Thoracic aorta (tissue), 2 donors: ENCODE measurements around the gene SNX5. TPM values are rescaled to one million over a fixed set of nuclear protein-coding genes. Genes with fewer than 3 reads are reported as not detected.

Experiments
- ATAC-seq: fragments of 150-250 bp; one replicate; pipeline ENCODE4 v1.8.0; 2017; ENCODE audit warnings: low read depth; ENCODE audit not compliant: insufficient number of reproducible peaks, low FRiP score
- DNase-seq: peaks from one replicate; pipeline ENCODE4 v3.0.0-alpha.2; 2020; ENCODE audit warnings: low spot score
- H3K27ac ChIP-seq, 2 donors: fragments of 200-600 bp; sonication (generic); 1 replicate in 1 of 2; 2 replicates in 1 of 2; pipeline ENCODE4 v1.5.1; 2016; ENCODE audit warnings: mild to moderate bottlenecking in 2 of 2, moderate library complexity in 2 of 2
- H3K27me3 ChIP-seq: fragments of 200-600 bp; sonication (generic); replicated peaks from 2 replicates; pipeline ENCODE4 v1.6.0; 2016; ENCODE audit warnings: mild to moderate bottlenecking; ENCODE audit not compliant: insufficient read depth
- H3K36me3 ChIP-seq: fragments of 200-600 bp; sonication (generic); one replicate; pipeline ENCODE4 v1.5.1; 2016
- H3K4me1 ChIP-seq, 2 donors: fragments of 200-600 bp; sonication (generic); 1 replicate in 1 of 2; 2 replicates in 1 of 2; pipeline versions ENCODE4 v1.5.1 to v1.6.0; 2016; ENCODE audit warnings: low read depth in 2 of 2, mild to moderate bottlenecking in 1 of 2; ENCODE audit not compliant: control insufficient read depth in 1 of 2
- H3K4me3 ChIP-seq: fragments of 200-600 bp; sonication (generic); 2 replicates; pipeline ENCODE4 v1.5.1; 2016; ENCODE audit warnings: mild to moderate bottlenecking
- H3K9me3 ChIP-seq: fragments of 200-600 bp; sonication (generic); 2 replicates; pipeline ENCODE4 v1.5.1; 2016
- total RNA-seq, 2 donors: library from RNA; depleted of rRNA; stranded (reverse); fragments of >200 nt; gene quantifications; one replicate each; pipeline versions ENCODE4 v1.1.0 to v1.2.3, GENCODE V29; 2016
- TF ChIP-seq, protein P1 (sequence below): fragments of 200-600 bp; sonication (generic); IDR thresholded peaks from one replicate; pipeline ENCODE4 v1.5.1; 2019; ENCODE audit warnings: antibody characterized with exemption

The SNX5 gene
- total RNA-seq, 2 donors from 2014 or later: 63.0 to 112 TPM

GRCh38 chr20:17948442-17948841, 20.2 kb downstream of the SNX5 start:
- no peak for DNase-seq
- no peak overlapping the region for H3K27ac ChIP-seq
- H3K27me3 ChIP-seq: no peaks in the 10 kb centered on the region
- ATAC-seq: no peak
- TF ChIP-seq, protein P1, sequence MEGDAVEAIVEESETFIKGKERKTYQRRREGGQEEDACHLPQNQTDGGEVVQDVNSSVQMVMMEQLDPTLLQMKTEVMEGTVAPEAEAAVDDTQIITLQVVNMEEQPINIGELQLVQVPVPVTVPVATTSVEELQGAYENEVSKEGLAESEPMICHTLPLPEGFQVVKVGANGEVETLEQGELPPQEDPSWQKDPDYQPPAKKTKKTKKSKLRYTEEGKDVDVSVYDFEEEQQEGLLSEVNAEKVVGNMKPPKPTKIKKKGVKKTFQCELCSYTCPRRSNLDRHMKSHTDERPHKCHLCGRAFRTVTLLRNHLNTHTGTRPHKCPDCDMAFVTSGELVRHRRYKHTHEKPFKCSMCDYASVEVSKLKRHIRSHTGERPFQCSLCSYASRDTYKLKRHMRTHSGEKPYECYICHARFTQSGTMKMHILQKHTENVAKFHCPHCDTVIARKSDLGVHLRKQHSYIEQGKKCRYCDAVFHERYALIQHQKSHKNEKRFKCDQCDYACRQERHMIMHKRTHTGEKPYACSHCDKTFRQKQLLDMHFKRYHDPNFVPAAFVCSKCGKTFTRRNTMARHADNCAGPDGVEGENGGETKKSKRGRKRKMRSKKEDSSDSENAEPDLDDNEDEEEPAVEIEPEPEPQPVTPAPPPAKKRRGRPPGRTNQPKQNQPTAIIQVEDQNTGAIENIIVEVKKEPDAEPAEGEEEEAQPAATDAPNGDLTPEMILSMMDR: no peak
- H3K9me3 ChIP-seq: no peaks in the 10 kb centered on the region
- H3K36me3 ChIP-seq: peaks cover 68% of the 10 kb centered on the region
- no peak overlapping the region for H3K4me3 ChIP-seq
- H3K4me1 ChIP-seq: no peaks in the 10 kb centered on the region

GRCh38 chr20:17947474-17947815, 21.1 kb downstream of the SNX5 start:
- TF ChIP-seq, protein P1: no peak
- Histone ChIP-seq H3K9me3 (no peaks in the 10 kb centered on the region), H3K27ac (no peak overlapping the region), H3K4me1 (no peaks in the 10 kb centered on the region), H3K27me3 (no peaks in the 10 kb centered on the region), H3K36me3 (peaks cover 70% of the 10 kb centered on the region), H3K4me3 (no peak overlapping the region)
- ATAC-seq (no peak), DNase-seq (no peak)

GRCh38 chr20:17946572-17947473, 21.8 kb downstream of the SNX5 start:
- Histone ChIP-seq H3K36me3 (peaks cover 71% of the 10 kb centered on the region), H3K4me3 (no peak overlapping the region), H3K27me3 (no peaks in the 10 kb centered on the region), H3K27ac (no peak overlapping the region), H3K4me1 (no peaks in the 10 kb centered on the region), H3K9me3 (no peaks in the 10 kb centered on the region)
- TF ChIP-seq, protein P1: no peak
- DNase-seq: no peak
- ATAC-seq: no peak

DNA sequence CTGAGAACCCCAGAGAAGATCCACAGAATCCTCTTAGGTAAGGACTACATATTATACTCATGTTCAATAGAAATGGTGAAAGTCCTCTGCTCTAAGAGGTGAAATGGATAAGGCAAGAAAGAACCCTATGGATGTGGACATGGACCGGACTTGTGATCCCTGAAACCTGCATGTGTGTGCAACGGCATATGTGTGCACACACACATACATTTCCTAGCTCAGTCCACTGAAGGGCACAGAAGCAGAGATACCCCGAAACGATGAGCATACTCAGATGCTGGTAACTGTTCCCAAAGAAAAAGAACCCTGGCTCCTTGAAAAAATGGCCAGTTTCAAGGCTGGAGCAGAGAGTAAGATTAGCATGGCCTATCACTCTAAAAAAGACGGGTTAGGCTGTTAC, 22.6 kb downstream of the SNX5 start:
- Histone ChIP-seq H3K27ac (no peak overlapping the region), H3K4me3 (no peak overlapping the region), H3K4me1 (no peaks in the 10 kb centered on the region), H3K27me3 (no peaks in the 10 kb centered on the region), H3K9me3 (no peaks in the 10 kb centered on the region), H3K36me3 (peaks cover 71% of the 10 kb centered on the region)
- DNase-seq: no peak
- no peak for ATAC-seq
- TF ChIP-seq, protein P1: no peak

GRCh38 chr20:17944854-17945474, 23.6 kb downstream of the SNX5 start:
- TF ChIP-seq, protein P1: no peak
- no peaks in the 10 kb centered on the region for H3K4me1 ChIP-seq
- H3K36me3 ChIP-seq: peaks cover 65% of the 10 kb centered on the region
- H3K27me3 ChIP-seq: no peaks in the 10 kb centered on the region
- no peak for DNase-seq
- no peak overlapping the region for H3K27ac ChIP-seq
- no peak overlapping the region for H3K4me3 ChIP-seq
- no peak for ATAC-seq
- no peaks in the 10 kb centered on the region for H3K9me3 ChIP-seq
